Measurements from ENCODE around the gene CREB5.

DNA sequence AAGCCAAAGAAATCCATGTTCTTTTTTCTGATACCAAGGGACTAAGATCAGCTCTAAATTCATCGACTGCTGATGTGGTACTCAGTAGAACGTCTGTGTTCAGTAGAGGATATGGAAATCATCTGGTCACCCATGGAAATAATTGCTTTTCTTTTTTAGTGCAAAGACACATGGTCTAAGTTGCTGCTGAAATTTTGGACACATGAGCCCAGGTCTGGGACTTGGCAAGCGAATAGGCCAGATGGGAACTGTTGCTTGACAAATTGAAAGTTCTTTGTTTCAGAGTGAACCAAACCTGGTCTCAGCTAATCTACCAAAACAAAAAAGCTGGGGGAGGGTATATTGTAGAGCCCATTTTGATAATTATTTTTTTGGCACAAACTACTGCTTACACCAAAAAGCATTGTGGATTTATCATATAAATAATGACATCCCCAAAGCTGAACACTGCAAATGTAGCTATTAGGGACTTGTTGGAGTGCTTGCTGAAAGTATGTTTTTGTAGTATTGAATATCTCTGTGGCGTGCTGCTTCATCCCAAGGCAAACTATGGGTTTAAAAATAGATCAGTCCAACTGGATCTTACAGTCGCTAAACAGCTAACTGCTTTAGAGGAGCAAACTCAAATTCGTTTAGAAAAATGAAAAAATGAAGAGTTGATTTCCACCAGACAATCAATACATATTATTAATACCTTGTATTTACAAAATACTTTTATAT, 401.1 kb downstream of the CREB5 start:
- no peak for TF ChIP-seq EZH2 (IDR thresholded peaks at IDR 0.05; ENCODE audit: low read depth)
- TF ChIP-seq, protein P1, sequence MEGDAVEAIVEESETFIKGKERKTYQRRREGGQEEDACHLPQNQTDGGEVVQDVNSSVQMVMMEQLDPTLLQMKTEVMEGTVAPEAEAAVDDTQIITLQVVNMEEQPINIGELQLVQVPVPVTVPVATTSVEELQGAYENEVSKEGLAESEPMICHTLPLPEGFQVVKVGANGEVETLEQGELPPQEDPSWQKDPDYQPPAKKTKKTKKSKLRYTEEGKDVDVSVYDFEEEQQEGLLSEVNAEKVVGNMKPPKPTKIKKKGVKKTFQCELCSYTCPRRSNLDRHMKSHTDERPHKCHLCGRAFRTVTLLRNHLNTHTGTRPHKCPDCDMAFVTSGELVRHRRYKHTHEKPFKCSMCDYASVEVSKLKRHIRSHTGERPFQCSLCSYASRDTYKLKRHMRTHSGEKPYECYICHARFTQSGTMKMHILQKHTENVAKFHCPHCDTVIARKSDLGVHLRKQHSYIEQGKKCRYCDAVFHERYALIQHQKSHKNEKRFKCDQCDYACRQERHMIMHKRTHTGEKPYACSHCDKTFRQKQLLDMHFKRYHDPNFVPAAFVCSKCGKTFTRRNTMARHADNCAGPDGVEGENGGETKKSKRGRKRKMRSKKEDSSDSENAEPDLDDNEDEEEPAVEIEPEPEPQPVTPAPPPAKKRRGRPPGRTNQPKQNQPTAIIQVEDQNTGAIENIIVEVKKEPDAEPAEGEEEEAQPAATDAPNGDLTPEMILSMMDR (conservative IDR thresholded peaks at IDR 0.05): no peak
